ENCODE measurements around the gene S100A6.

The S100A6 gene

DNA sequence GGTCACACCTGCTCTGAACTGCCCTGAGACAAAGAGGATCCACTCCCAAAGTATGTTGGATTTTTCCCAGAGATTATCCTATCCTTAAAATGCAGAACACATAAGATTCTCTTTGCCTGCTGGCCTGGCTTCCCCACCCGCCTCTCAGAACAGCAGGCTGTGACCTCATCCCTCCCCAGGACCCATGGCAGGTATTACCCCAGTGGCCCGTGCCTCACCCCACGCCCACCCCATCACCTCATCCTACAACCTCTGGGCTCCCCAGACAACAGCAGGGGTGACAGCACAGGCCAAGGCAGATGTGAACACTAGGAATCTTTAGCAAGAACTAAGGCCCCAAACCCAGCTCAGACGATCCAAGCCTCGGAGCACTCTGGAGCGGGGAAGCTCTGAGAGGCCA lies 40.3 kb downstream of the S100A6 start:
- H3K4me3 ChIP-seq (replicated peaks; ENCODE audit: low read depth, low read length) = no peak overlapping the region
- TF ChIP-seq, protein P1, sequence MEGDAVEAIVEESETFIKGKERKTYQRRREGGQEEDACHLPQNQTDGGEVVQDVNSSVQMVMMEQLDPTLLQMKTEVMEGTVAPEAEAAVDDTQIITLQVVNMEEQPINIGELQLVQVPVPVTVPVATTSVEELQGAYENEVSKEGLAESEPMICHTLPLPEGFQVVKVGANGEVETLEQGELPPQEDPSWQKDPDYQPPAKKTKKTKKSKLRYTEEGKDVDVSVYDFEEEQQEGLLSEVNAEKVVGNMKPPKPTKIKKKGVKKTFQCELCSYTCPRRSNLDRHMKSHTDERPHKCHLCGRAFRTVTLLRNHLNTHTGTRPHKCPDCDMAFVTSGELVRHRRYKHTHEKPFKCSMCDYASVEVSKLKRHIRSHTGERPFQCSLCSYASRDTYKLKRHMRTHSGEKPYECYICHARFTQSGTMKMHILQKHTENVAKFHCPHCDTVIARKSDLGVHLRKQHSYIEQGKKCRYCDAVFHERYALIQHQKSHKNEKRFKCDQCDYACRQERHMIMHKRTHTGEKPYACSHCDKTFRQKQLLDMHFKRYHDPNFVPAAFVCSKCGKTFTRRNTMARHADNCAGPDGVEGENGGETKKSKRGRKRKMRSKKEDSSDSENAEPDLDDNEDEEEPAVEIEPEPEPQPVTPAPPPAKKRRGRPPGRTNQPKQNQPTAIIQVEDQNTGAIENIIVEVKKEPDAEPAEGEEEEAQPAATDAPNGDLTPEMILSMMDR (IDR thresholded peaks at IDR 0.05; ENCODE audit: low read depth, low read length, missing control alignments) = no peak
- no peak for DNase-seq (ENCODE audit: extremely low read depth, low read depth)

DNA sequence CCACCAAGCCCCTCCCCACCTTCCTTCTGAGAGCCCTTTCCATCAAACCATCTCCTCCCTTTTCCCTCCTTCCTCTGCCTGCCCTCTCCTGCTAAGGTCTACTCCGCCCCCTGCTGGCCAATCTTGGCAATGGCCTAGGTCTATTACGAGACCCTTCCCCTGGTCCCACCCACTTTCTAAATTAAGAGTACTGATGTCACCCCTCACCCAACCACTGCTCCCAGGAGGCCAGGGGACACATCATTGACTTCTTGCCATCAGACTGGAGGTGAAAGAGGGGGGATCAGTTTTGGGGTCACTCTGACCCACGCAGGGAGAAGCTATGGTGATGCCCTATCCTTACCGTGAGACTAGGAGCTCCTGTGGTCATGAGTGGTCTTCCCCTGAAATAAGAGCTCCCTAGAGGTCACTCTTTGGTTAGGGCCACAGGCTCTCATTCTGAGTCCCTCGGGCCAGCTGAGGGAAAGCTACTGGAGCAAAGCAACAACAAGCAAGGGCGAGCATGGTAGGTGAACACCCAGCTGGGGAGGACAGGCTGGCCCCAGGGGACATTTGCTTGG lies 40.7 kb downstream of the S100A6 start:
- H3K4me3 ChIP-seq (replicated peaks; ENCODE audit: low read depth, low read length) = no peak overlapping the region

DNA sequence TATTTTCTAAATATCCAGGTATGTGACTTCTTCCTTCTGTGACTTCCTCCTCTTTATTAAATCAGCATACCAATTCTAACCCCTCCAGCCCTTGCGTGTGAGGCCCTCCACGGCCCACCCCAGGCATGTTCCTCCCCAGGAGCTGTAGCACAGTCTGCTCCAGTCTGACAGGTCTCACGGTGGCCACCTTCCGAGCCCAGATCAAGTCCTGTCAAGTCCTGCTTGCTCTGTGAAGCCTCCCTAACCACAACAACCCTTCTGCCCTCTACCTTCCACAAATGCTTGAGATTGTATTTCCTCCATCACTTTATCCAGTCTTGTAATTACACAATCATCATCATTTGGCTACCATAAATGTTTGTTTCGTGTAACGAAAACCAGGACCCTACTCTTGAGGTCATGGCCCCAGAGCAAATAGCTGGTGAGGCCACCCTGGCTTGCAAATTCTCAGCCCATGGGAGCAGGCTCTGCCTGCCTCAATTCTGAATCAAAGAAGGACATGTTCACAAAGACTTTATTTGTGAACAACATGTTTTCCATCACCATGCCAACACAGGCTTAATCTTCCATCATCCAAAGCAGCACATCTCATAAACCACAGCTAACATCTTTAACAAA lies 42.3 kb downstream of the S100A6 start:
- no peak overlapping the region for H3K4me3 ChIP-seq (replicated peaks; ENCODE audit: low read depth, low read length)
- DNase-seq (ENCODE audit: extremely low read depth, low read depth) = no peak
- TF ChIP-seq, protein P1 (IDR thresholded peaks at IDR 0.05; ENCODE audit: low read depth, low read length, missing control alignments) = no peak

More for the DNA sequence above, 40.7 kb downstream of the S100A6 start:
- TF ChIP-seq, protein P1 (IDR thresholded peaks at IDR 0.05; ENCODE audit: low read depth, low read length, missing control alignments) = peak; percentile 89
- no peak for DNase-seq (ENCODE audit: extremely low read depth, low read depth)

DNA sequence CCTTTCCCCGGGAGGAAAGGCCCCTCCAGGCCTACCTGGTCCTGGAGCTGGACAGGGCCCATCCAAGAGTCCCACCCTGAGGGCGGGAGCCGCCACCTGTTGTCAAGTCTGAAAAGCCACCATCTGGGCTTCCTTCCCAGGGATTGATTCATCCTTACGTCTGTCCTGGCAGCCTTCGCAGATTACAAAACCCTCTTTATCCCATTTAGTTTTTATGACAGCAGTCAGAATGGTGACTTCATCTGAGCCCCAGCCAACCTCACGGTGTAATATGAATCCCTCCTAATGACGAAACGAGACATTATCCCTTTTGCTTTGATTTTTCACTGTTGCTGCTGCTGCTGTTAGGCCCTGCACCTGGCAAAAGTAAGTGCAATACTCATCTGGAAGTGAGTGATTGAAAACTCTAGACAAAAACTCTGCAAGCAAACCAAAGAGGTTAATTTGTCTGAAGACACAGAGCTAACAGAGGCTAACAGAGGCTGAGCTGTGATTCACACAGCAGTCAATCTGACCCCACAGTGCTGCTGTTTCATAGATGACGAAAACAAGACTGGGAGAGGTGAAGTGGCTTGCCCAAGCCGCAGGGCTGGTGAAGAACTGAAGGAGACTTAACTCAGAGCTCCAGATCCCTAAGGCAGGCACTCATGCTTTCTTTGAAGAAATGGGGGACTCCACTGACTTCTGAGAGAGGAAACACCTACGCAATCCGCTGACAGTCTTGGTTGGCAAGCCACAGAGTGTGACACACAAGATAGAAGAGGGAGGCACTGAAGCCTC lies 45.3 kb downstream of the S100A6 start:
- TF ChIP-seq, protein P1 (IDR thresholded peaks at IDR 0.05; ENCODE audit: low read depth, low read length, missing control alignments) = no peak
- DNase-seq (ENCODE audit: extremely low read depth, low read depth) = peak; percentile 66
- no peak overlapping the region for H3K4me3 ChIP-seq (replicated peaks; ENCODE audit: low read depth, low read length)

DNA sequence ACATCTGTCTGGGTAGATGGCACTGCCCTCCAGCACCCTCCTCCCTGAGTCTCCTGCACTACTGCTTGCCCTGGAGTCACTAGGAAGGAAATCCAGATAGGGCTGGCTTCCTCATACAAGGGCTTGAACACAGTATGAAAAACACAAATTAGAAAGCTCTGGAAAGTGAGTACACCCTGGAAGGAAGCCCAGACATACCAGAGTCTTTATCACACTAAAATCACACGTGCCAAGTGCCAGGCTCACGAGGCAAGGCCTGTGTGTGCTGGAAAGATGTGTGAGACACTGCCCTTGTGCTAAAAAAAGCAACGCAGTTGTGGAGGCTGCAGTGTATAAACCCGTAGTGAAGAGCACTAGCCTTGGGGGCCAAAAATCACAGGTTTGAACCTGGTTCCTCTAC lies 47.1 kb downstream of the S100A6 start:
- H3K4me3 ChIP-seq (replicated peaks; ENCODE audit: low read depth, low read length) = no peak overlapping the region
- no peak for DNase-seq (ENCODE audit: extremely low read depth, low read depth)
- TF ChIP-seq, protein P1 (IDR thresholded peaks at IDR 0.05; ENCODE audit: low read depth, low read length, missing control alignments) = no peak

DNA sequence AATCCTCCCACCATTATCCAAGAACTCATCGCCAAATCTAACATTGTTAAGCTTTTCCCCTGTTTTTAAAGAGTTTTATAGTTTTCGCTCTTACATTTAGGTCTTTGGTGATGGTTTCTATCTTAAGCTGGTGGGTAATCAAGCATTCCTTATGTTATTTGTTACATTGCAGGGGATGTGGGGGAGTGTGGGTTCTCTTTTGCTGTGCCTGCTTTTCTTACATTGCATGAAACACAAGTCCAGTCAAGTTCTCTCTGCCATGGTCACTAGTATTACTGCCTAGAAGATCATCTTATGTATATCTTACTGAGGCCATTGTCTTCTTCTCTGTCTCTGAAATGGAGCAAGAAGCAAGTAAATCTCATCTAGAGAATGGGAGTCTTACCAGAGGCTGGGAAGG lies 48.1 kb downstream of the S100A6 start:
- TF ChIP-seq, protein P1 (IDR thresholded peaks at IDR 0.05; ENCODE audit: low read depth, low read length, missing control alignments) = no peak
- DNase-seq (ENCODE audit: extremely low read depth, low read depth) = no peak
- no peak overlapping the region for H3K4me3 ChIP-seq (replicated peaks; ENCODE audit: low read depth, low read length)
